ENCODE results near the gene DDX39A.

DDX39A gene

DNA sequence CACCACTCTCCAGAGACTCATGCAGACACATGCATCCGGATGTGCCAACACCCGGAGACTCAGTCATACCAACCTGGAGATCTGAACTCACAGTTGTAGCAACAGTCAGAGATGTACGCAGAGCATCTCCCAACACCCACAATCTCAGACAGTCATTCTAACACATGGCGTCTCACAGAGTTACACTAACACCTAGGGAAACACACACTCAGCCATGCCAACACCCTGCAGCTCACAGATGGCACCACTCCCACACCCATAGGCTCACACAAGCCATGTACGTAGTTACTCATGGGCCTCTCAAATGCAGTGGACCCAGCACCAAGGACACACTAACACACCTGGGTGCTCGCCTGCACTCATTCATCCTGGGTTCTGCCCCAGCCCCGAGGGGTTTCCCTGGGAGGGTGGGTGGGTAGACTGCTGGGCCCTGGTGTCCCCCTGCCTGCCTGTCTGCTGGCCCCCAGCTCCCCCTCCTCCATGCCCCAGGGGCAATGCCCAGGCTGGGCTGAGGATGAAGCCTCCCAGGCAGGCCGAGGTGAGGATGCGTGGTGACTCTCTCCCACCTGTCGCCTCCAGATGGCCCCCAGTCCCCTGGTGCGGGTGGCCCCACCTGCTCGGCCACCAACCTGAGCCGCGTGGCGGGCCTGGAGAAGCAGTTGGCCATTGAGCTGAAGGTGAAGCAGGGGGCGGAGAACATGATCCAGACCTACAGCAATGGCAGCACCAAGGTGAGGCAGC is 23.9 kb upstream of the DDX39A start:
- Mint-ChIP-seq H3K36me3 (ENCODE audit: low read depth) (peaks cover 82% of the 10 kb centered on the region), H3K4me3 (no peak overlapping the region), H3K27ac (no peak overlapping the region), H3K4me1 (ENCODE audit: low read depth) (peaks cover 37% of the 10 kb centered on the region), H3K27me3 (no peaks in the 10 kb centered on the region), H3K9me3 (no peaks in the 10 kb centered on the region)
- intact Hi-C loops (cut with micrococcal nuclease), result no loop called here

DNA sequence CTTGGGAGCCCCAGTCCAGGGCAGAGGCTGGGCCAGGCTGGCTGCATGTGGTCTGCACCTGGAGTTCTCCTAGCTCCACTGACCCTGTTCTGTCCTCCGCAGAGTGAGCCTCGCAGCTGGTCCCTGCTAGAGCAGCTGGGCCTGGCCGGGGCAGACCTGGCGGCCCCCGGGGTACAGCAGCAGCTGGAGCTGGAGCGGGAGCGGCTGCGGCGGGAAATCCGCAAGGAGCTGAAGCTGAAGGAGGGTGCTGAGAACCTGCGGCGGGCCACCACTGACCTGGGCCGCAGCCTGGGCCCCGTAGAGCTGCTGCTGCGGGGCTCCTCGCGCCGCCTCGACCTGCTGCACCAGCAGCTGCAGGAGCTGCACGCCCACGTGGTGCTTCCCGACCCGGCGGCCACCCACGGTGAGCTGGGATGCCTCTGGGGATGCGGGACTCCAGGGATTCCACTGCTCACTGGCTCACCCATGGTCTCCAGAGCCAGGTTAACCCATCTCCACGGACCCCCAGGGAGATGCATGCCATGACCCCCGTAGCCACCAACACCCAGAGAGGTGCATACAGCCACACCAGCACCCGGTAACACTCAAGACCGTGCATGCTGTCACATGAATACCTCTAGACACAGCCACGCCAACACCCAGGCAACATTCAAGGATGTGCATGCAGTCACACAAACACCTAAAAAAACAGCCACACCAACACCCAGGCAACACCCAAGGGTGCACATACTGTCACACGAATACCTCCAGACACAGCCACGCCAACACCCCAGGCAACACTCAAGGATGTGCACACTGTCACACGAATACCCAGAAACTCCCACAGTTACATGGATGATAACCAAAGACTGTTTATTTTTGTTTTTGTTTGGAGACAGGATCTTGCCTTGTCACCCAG is 22.1 kb upstream of the DDX39A start:
- Mint-ChIP-seq H3K27ac (peak overlapping the region; percentile 92), H3K9me3 (no peaks in the 10 kb centered on the region), H3K36me3 (ENCODE audit: low read depth) (peaks cover 76% of the 10 kb centered on the region), H3K4me3 (peak overlapping the region; percentile 95), H3K4me1 (ENCODE audit: low read depth) (peaks cover 44% of the 10 kb centered on the region), H3K27me3 (no peaks in the 10 kb centered on the region)
- intact Hi-C loops (cut with micrococcal nuclease), result no loop called here

DNA sequence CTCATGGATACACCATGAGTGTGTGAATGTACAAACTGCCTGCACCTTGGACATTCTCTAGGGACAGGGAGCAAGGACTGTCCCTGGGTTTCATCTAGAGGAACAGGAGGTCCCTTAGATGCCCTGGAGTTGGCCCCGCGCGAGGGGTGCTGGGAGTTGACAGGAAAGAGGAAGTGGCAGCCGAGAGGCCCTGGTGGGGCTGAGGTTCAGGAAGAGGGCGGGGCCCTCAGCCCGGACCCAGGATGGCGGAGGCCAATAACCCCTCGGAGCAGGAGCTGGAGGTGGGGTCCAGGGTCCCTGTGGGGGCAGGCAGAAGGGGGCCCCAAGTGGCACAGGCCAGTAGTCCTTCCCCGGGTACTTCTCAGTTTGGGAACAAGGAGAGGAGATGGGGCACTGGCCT is 20.9 kb upstream of the DDX39A start:
- intact Hi-C loops (cut with micrococcal nuclease), result no loop called here
- no peaks in the 10 kb centered on the region for H3K27me3 Mint-ChIP-seq
- H3K4me1 Mint-ChIP-seq (ENCODE audit: low read depth), result peaks cover 49% of the 10 kb centered on the region
- no peaks in the 10 kb centered on the region for H3K9me3 Mint-ChIP-seq
- H3K36me3 Mint-ChIP-seq (ENCODE audit: low read depth), result peaks cover 73% of the 10 kb centered on the region
- H3K27ac Mint-ChIP-seq, result peak overlapping the region; percentile 92
- H3K4me3 Mint-ChIP-seq, result peak overlapping the region; percentile 95

DNA sequence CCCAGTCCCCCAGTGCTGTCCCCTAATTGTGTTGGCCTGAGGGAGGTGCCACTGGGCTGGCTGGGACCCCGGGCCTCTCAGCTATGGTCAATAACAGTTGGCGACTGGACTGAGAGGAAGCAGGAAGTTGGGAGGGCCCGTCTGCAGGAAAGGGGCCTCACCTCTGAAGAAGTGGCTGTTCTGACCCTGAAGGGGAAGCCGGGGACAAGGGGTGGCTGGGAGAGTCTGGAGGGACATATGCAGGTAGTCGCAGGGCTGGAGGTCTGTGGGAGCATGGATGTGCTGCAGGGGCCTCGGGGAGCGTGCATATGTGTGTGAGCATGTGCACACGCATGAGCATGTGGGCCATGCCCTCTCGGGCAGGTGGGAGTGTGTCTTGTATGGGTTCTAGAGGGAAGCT is 19.9 kb upstream of the DDX39A start:
- H3K27me3 Mint-ChIP-seq, result no peaks in the 10 kb centered on the region
- H3K4me3 Mint-ChIP-seq, result peak overlapping the region; percentile 2
- peaks cover 59% of the 10 kb centered on the region for H3K4me1 Mint-ChIP-seq (ENCODE audit: low read depth)
- no peaks in the 10 kb centered on the region for H3K9me3 Mint-ChIP-seq
- H3K36me3 Mint-ChIP-seq (ENCODE audit: low read depth), result peaks cover 64% of the 10 kb centered on the region
- intact Hi-C loops (cut with micrococcal nuclease), result no loop called here
- peak overlapping the region; percentile 92 for H3K27ac Mint-ChIP-seq

DNA sequence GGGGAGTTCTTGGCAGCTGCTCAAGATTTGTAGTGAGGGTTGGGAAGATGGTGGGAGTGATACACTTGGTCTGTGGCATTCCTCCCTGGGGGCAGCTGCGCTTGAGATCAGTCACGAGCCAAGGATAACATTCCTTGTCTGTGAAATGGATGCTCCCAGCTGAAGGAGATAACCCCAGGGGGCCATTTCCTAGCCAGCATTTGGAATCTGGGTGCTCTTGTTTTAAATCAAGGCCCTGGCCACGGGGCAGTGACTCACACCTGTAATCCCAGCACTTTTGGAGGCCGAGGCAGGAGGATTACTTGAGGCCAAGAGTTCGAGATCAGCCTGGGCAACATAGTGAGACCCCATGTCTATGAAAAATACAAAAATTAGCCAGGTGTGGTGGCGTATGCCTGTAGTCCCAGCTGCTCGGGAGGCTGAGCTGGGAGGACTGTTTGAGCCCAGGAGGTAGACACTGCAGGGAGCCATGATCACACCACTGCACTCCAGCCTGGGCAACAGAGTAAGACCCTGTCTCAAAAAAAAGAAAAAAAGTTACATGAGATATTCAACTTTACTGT is 18.5 kb upstream of the DDX39A start:
- intact Hi-C loops (cut with micrococcal nuclease), result no loop called here
- Mint-ChIP-seq H3K27me3 (no peaks in the 10 kb centered on the region), H3K27ac (no peak overlapping the region), H3K4me1 (ENCODE audit: low read depth) (peaks cover 65% of the 10 kb centered on the region), H3K36me3 (ENCODE audit: low read depth) (peaks cover 50% of the 10 kb centered on the region), H3K9me3 (no peaks in the 10 kb centered on the region), H3K4me3 (no peak overlapping the region)

DNA sequence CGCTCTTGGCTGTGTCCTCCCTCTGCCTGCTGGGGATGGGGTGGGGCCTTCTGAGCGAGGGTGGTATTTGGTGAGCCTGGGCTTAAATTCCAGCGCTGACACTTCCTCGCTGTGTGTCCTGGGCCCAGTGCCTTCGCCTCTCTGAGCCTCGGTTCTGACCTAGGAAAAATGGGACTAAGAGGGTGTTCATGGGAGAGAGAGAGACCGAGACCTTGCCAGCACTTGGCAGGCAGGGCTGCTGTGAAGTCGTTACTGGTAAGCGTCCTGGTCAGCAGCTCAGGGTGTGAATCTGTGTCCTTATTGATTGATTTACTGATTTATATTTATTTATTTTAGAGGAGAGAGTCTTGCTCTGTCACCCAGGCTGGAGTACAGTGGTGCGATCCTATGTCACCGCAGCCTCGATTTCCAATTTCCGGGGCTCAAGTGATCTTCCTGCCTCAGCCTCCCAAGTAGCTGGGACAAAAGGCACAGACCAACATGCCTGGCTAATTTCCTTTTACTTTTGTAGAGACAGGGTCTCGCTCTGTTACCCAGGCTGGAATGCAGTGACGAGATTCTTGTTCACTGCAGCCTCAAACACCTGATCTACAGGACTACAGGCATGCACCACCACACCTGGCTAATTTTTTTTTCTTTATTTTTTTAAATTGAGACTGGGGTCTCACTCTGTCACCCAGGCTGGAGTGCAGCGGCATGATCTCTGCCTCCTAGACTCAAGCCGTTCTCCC is 16.3 kb upstream of the DDX39A start:
- Mint-ChIP-seq H3K9me3 (no peaks in the 10 kb centered on the region), H3K36me3 (ENCODE audit: low read depth) (peaks cover 29% of the 10 kb centered on the region), H3K27me3 (peaks cover 20% of the 10 kb centered on the region), H3K4me3 (peak overlapping the region; percentile 33), H3K27ac (peak overlapping the region; percentile 28), H3K4me1 (ENCODE audit: low read depth) (peaks cover 62% of the 10 kb centered on the region)
- intact Hi-C loops (cut with micrococcal nuclease), result no loop called here

DNA sequence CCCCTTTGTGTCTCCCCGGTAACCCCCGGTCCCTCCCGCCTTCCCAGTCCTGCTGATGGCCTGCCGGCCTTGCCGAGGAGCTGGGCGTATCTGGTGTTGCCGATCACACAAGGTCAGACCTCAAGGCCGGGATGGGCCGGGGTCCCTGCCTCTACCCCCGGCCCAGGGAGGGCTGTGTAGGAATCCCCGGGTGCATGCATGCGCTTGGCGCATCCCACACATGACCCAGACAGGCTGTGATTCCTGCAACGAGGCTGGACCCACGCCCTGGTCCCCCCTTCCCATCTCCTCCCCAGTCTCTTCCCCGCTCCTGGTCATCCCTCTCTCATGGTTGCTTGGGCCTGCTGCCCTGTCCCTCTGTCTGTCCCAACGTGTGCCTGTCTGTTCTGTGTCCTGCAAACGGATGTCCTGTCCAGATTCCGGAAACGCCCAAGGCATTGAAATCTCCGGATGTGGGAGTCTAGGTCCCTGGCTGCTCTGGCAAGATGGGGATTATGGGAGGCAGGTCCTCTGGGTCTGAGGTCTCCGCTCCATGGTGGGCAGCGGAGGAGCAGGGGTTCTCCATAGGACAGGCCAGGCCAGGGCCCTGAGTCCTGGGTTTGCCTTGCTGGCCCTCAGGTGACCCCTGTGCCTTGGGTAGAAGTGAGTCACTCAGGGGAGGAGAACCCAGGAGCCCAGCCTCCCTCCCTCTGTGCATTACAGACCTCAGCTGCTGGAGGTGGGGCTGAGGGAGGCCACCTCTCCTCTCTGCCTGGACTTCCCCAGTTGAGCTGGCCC is 15.6 kb upstream of the DDX39A start:
- Mint-ChIP-seq H3K4me1 (ENCODE audit: low read depth) (peaks cover 55% of the 10 kb centered on the region), H3K36me3 (ENCODE audit: low read depth) (peaks cover 22% of the 10 kb centered on the region), H3K4me3 (peak overlapping the region; percentile 75), H3K27me3 (peaks cover 23% of the 10 kb centered on the region), H3K27ac (peak overlapping the region; percentile 28), H3K9me3 (no peaks in the 10 kb centered on the region)
- intact Hi-C loops (cut with micrococcal nuclease), result loop anchor here (5.0 kb wide), 1 partner anchor 38 kb away; no protein-coding TSS in a partner anchor

DNA sequence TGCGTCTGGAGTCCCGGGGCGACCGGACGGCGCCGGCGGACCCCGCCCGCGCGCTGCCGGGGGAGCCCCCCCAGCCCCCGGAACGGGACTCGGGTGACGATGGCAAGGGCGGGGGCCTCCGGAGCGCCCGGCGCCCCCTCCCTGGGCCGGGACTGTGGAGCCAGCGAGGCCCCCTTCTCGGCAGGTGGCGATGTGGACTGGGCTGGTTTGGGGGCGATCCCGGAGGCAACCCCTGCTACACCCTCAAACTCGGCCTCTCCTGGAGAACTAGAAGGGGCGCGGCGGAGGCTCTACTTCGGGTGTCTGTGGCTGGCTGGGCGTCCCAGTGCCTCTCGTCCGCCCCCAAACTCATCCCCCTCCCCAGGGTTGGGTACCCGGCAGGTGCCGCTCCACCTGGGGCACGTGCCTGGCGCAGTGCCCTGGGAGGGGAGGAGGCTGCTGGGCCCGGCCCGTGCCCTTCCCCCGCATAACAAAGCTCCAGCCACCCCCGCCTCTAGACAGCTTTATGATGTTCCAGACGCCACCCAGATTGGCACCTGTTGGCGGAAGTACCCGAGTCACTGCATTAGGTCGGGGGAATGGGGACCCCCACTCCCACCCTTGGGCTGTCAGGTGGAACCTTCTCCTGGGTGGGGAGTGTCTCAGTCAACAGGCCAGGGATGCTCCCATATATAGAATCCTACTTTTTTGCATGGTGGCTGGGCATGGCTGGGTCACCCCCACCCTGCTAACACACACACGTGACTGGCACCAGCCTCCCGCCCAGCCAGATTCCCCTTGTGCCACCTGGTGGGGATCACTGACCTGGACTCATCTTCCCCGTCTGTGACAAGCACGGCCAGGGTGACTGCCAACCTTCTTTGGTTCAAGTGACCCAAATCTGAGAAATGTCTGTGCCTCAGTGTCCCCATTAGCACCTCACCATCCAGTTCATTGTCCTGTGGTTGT is 14.7 kb upstream of the DDX39A start:
- peak overlapping the region; percentile 28 for H3K27ac Mint-ChIP-seq
- H3K4me1 Mint-ChIP-seq (ENCODE audit: low read depth), result peaks cover 46% of the 10 kb centered on the region
- H3K36me3 Mint-ChIP-seq (ENCODE audit: low read depth), result peaks cover 22% of the 10 kb centered on the region
- intact Hi-C loops (cut with micrococcal nuclease), result loop anchor here (2.0 to 5.0 kb wide), 2 partner anchors 38 to 47 kb away; no protein-coding TSS in a partner anchor
- peak overlapping the region; percentile 75 for H3K4me3 Mint-ChIP-seq
- H3K9me3 Mint-ChIP-seq, result no peaks in the 10 kb centered on the region
- peaks cover 25% of the 10 kb centered on the region for H3K27me3 Mint-ChIP-seq

DNA sequence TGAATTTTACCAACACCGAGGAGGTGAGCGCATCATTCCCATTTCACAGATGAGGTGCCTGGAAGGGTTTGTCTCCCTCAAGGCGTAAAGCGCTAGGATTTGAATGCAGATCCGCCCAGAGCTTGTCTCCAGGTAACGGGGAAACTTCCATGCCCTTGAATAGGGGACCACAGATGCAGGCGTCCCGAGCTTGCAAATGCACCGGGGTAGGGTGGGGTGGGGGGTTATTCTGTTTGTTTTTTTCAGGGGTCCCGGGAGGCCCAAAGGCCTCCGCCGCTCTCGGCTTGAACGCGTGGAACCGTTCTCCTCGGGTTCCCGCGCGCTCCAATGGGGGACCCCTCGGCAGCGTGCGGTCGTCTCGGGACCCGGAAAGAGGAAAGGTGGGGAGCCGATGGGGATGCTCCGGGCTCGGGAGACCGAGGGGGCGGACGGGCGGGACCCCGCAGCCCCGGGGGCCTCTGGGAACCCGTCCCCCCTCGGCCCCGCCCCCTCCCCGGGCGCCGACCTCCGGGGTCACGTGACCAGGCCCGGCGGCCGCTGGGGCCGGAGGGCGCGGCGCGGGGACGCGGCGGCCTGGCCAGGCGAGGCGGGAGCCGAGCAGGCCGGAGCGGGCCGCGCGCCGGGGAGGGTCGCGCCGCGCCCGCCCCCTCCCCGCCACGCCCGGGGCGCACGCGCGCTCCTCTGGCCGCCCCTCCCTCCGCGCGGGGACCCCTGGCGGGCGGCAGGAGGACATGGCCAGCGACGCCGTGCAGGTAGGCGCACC is 13.8 kb upstream of the DDX39A start, which contains the start of gene PKN1:
PKN1 (plus strand) TSS at position 516 of the 763 bp plus-strand sequence; CDS start at position 732, 216 bp downstream.
- Mint-ChIP-seq H3K27me3 (peaks cover 25% of the 10 kb centered on the region), H3K4me3 (peak within 1 kb of the TSS; percentile 75), H3K9me3 (no peaks in the 10 kb centered on the region), H3K4me1 (ENCODE audit: low read depth) (peaks cover 39% of the 10 kb centered on the region), H3K27ac (peak within 1 kb of the TSS; percentile 28), H3K36me3 (ENCODE audit: low read depth) (peaks cover 22% of the 10 kb centered on the region)
- intact Hi-C loops (cut with micrococcal nuclease), result loop anchor here (2.0 to 5.0 kb wide), 2 partner anchors 39 to 48 kb away; no protein-coding TSS in a partner anchor

DNA sequence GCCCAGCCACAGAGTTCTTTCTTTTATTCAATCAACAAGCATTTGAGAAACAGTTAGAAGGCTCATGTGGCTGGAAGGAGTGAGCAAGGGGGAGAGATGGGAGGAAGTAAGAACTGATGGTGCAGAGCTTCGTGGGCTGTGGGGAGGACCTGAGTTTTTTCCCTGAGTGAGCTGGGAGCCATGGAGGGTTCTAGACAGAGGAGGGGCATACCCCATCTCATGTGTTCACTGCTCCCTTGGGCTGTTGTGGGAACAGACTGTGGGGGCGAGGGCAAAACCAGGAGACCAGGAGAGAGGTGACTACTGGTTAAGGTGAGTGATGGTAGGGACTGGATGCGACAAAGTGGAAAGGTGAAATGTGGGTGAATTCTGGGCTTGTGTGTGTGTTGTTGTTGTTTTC is 11.6 kb upstream of the DDX39A start:
- Mint-ChIP-seq H3K27ac (no peak overlapping the region), H3K4me1 (ENCODE audit: low read depth) (peaks cover 32% of the 10 kb centered on the region), H3K9me3 (no peaks in the 10 kb centered on the region), H3K27me3 (peaks cover 28% of the 10 kb centered on the region), H3K36me3 (ENCODE audit: low read depth) (peaks cover 6% of the 10 kb centered on the region), H3K4me3 (no peak overlapping the region)
- intact Hi-C loops (cut with micrococcal nuclease), result loop anchor here (5.0 kb wide), 1 partner anchor 42 kb away; no protein-coding TSS in a partner anchor

DNA sequence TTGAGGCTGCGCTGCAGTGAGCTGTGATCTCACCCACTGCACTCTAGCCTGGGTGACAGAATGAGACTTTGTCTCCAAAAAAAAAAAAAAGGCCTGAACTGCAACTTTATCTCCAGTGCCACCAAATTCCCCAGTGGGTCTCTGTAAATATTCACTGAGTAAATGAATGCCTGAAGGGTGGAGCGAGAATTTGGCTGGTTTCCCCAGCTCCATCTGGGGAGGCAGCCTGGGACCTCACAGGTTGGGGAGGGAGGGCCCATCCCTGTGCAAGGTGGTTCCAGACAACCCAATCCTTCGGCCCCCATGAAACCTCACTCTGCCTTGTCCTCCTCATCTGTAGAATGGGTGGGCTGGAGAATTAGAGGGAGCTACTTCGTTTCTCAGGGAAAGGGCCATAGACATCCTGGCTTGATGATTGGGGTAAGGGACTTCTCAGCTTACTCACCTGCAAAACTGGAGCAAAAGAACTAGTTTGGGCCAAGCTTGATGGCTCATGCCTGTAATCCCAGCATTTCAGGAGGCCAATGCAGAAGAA is 9.8 kb upstream of the DDX39A start:
- H3K27me3 Mint-ChIP-seq, result peaks cover 28% of the 10 kb centered on the region
- H3K4me3 Mint-ChIP-seq, result no peak overlapping the region
- peaks cover 16% of the 10 kb centered on the region for H3K4me1 Mint-ChIP-seq (ENCODE audit: low read depth)
- intact Hi-C loops (cut with micrococcal nuclease), result no loop called here
- H3K36me3 Mint-ChIP-seq (ENCODE audit: low read depth), result no peaks in the 10 kb centered on the region
- H3K27ac Mint-ChIP-seq, result no peak overlapping the region
- H3K9me3 Mint-ChIP-seq, result no peaks in the 10 kb centered on the region

Measured in dendritic cell treated with granulocyte-macrophage colony-stimulating factor and Interleukin-4, amounts not matched to agents 40 ng/mL and 50 ng/mL, for 4 days (primary cell).